ENCODE results near the gene FOXF1.

FOXF1 gene

GRCh38 chr16:86514481-86515376 is 4.4 kb downstream of the FOXF1 start:
- intact Hi-C loops (cut with DNase I): loop anchor here (5.0 kb wide), 1 partner anchor 692 kb away; no protein-coding TSS in a partner anchor
- DNase-seq: peak in 1 of 10 donors; percentile 14

DNA sequence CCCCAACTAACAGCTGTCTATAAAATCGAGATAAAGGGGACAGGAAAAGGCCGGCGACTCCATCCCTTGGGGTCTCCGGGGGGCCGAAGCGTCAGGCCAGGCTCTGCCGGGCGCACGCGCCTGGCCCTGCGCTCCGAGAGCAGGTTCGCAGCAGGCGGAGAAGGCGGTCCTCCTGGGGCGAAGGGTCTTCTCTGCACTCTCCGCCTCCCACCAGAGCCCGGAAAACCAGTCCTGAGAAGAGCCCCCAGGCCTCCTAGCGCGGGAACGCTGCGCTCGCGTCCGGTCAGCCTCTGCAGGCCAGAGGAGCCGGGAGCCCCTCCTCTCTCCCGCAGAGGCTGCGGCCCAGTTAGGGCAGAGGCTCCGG is 5.1 kb downstream of the FOXF1 start:
- intact Hi-C loops (cut with DNase I): loop anchor here (5.0 kb wide), 1 partner anchor 693 kb away; no protein-coding TSS in a partner anchor
- DNase-seq: peak in 1 of 10 donors; percentile 6

DNA sequence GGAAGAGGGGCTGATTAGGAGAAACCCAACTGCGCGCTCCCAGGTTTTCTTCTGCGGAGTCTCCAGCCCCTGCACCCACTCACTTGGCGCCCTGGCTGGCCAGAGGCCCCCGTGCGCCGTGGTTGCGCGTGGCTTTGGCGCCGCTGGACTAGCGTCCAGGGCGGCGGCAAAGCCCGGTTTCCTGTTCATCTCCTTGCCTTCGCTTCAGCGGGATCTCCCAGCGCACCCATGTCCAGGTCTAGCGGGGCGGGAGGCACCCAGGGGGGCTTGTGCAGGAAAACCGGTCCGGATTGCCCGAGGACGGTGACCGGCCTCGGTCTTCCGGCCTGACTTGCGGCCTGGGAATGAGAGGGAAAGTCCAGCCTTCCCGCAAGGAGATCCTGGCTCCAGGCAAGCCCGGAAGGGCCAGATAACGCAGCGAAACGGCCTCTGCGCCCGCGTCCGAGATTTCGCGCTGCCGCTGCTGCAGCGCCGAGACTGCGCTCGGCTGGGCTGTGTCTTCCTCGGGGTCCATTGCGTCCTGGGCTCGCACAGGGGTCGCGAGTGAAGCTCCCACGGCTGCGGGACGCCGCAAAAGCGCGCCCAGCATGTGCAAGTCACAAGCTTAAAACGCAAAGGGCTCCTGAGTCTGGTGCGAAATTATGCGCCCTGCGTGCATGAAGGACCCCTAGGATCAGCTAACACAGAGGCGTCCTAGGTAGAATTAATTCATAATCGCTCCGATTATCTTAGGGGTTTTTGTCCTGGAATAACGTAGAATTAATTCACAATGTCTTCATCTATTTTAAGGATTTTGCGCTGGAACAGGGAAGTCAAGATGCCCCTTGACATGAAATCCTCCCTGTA is 5.7 kb downstream of the FOXF1 start:
- peak in 2 of 10 donors; percentile 26 to 62 for DNase-seq
- intact Hi-C loops (cut with DNase I): loop anchor here (5.0 kb wide), 1 partner anchor 694 kb away; no protein-coding TSS in a partner anchor

GRCh38 chr16:86516623-86517003 is 6.3 kb downstream of the FOXF1 start:
- intact Hi-C loops (cut with DNase I): loop anchor here (5.0 kb wide), 1 partner anchor 694 kb away; no protein-coding TSS in a partner anchor
- peak in 2 of 10 donors; percentile 35 to 63 for DNase-seq

DNA sequence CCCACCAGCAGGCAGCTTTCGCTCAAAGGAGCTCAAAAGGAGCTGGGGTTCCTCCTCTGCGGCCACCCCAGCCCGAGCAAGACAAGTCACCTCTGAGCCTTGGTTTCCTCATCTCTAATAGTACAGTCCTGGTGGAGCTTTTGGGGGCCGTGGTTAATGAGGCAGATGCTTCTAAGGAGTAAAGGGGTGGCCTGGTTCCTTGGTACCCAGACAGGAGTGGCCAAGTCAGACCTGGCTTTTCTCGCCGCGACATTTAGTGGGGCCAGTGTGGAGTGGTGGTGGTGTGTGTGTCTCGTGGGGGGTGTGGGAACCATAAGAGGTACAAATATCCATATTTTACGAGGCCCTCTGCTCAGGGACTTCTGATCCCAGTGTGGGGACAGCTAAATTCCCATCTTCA is 6.7 kb downstream of the FOXF1 start:
- peak in 1 of 10 donors; percentile 69 for DNase-seq
- intact Hi-C loops (cut with DNase I): loop anchor here (5.0 kb wide), 1 partner anchor 695 kb away; no protein-coding TSS in a partner anchor

DNA sequence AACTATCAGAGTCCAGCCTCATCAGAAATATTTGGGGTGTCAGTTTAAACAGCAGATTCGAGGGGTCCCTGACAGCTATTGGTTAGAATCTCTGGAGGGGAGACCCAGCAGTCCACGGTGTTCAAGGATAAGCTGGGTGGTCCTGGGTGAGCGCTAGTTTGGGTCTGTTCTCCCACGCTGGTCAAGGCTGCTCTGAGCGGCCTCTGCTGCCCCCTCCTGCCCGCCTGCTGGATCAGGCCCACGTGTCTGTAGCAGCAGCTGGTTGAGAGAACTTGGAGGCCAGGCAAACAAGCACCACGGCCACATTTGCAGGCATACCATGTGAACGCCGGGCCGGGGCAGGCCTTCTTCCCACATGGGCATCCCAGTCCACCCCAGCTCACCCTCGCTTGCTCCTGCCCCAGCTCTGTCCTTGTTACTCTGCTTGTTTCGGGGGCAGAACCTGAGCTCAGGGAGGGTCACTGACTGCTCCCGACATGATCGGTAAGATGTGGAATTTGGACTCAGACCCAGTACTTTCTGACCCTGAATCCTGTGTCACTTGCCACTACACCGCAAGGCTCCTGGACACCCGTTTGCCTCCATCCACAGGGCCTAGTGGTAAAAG is 7.4 kb downstream of the FOXF1 start:
- DNase-seq: peak; percentile 54 to 95 (median 71)
- intact Hi-C loops (cut with DNase I): loop anchor here (5.0 kb wide), 1 partner anchor 695 kb away; no protein-coding TSS in a partner anchor

GRCh38 chr16:86519007-86519648 is 8.8 kb downstream of the FOXF1 start:
- intact Hi-C loops (cut with DNase I): loop anchor here (5.0 kb wide), 1 partner anchor 697 kb away; no protein-coding TSS in a partner anchor
- peak in 2 of 10 donors; percentile 59 to 67 for DNase-seq

GRCh38 chr16:86519649-86520316 is 9.5 kb downstream of the FOXF1 start:
- peak in 9 of 10 donors; percentile 37 to 92 (median 59) for DNase-seq
- intact Hi-C loops (cut with DNase I): loop anchor here (1.0 to 5.0 kb wide), 3 partner anchors 179 to 697 kb away; no protein-coding TSS in a partner anchor

DNA sequence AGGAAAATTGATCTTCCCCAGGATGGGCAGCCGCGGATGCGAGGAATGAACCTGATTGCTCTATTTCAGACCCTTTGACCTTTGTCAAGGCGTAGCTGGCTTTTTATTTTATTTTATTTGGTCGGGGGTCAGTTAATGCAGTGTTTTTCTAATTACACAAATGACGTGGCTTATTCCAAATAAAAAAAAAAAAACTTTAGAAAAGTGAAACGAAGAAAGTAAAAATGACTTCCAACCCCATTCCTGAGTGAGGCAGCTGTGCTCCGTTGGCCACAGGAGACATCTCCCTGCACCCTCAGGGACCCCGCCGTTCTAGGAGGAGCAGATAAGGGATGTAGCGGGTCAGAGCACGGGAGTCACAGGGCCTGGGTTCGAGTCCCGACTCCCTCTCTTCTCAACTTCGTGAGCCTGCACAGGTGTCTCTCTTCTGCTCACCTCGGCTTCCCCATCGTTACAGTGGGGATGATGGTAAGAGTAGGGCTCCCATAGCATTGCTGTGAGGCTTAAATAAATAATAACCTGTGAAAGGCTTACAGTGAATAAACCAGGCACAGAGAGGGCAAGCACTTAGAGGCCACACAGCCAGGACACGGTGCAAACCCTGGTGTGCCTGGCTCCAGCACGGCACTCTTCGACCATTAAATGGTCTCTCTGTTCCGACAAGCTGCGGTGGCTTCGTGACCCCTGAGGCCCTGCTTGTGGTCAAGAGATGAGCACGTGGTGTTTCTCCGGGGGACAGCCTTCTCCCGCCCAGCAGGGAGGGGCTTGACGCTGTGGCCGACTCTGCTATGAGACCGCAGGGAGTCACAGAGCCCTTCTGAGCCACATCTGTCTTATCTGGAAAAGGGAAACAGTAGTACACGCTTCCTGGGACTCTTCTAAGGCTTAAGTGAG is 10.2 kb downstream of the FOXF1 start:
- DNase-seq: peak in 4 of 10 donors; percentile 5 to 79 (median 42)
- intact Hi-C loops (cut with DNase I): loop anchor here (1.0 kb wide), 2 partner anchors 180 to 448 kb away; no protein-coding TSS in a partner anchor

GRCh38 chr16:86521236-86522197 is 11.2 kb downstream of the FOXF1 start:
- DNase-seq: peak in 4 of 10 donors; percentile 6 to 53 (median 40)
- intact Hi-C loops (cut with DNase I): no loop called here

DNA sequence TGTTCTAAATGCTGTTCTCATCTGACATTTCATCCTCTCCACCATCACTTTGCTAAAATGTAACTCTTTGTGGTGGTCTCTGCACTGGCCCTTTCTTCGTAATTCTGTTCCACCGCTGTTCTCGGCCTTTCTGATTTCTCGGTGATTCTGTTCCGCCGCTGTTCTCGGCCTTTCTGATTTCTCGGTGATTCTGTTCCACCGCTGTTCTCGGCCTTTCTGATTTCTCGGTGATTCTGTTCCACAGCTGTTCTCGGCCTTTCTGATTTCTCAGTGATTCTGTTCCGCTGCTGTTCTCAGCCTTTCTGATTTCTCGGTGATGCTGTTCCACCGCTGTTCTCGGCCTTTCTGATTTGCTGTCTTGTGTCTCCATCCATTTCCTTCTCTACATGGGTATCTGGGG is 12.3 kb downstream of the FOXF1 start:
- peak in 2 of 10 donors; percentile 42 to 80 for DNase-seq
- intact Hi-C loops (cut with DNase I): no loop called here

- intact Hi-C loops (cut with DNase I): no loop called here
Measured at GRCh38 chr16:86523166-86523740, 12.9 kb downstream of the FOXF1 start.

DNA sequence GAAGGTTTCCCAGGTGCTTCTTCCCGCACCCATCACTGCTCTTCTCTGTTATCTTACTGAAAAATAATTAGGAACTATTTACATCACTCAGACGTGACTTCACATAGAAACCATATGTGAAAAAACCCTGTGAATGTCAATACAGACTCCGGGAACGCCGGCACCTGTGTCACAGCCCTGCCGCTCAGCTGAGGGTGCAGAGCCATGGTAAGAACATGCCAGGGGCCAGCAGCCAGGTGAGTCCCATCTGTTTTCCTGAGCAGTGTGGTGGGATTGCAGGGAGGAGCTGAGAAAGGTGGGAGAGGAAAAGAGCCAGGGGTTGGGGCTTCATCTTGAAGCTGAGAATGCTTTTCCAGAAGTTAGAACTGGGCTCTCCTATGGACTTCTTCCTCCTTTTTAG is 13.7 kb downstream of the FOXF1 start:
- peak in 3 of 10 donors; percentile 18 to 53 (median 34) for DNase-seq

More at GRCh38 chr16:86523166-86523740, 12.9 kb downstream of the FOXF1 start:
- peak in 3 of 10 donors; percentile 47 to 63 (median 60) for DNase-seq

GRCh38 chr16:86525696-86526095 is 15.4 kb downstream of the FOXF1 start:
- DNase-seq: peak in 3 of 10 donors; percentile 8 to 44 (median 44)
- intact Hi-C loops (cut with DNase I): no loop called here

More for the DNA sequence above, 13.7 kb downstream of the FOXF1 start:
- intact Hi-C loops (cut with DNase I): no loop called here

- DNase-seq: peak in 3 of 10 donors; percentile 20 to 73 (median 40)
- intact Hi-C loops (cut with DNase I): no loop called here
Measured at GRCh38 chr16:86527366-86527765, 17.0 kb downstream of the FOXF1 start.
